GM12878 (cell line): Measurements from ENCODE around the gene PDK3. TPM values are rescaled to one million over a fixed set of nuclear protein-coding genes. Genes with fewer than 3 reads are reported as not detected.
A peak's percentile ranks its signal among the peaks of the same experiment; 100 is the strongest.

Source experiments
- ATAC-seq: fragments of 200-7000 bp; cut with Tn5 transposase; 3 replicates; pipeline ENCODE4 v1.9.1; 2020; ENCODE audit warnings: mild to moderate bottlenecking, moderate library complexity
- BruUV-seq: library from RNA; stranded (reverse); fragments of 400-500 nt; replicated peaks from 2 replicates; lab custom pipeline; 2021; lab: Mats Ljungman, UMichigan
- CTCF ChIA-PET: fragments of 300-600 bp; sonication (Branson Sonifier 250); formaldehyde crosslinking; extraction: SDS; loops from one replicate; lab custom pipeline; 2021; ENCODE audit warnings: inconsistent platforms; lab: Yijun Ruan, JAX
- POLR2A ChIA-PET: fragments of 350-600 bp; formaldehyde crosslinking; extraction: SDS; loops from one replicate; lab custom pipeline; 2021; ENCODE audit warnings: inconsistent platforms; lab: Charles Lee
- RAD21 ChIA-PET: fragments of 300-600 bp; sonication (Branson Sonifier 250); formaldehyde crosslinking; loops from one replicate; lab custom pipeline; 2023; ENCODE audit warnings: antibody characterized with exemption; ENCODE audit not compliant: unreplicated experiment; lab: Charles Lee
- SMC1A ChIA-PET: fragments of 300-600 bp; sonication (Branson Sonifier 250); formaldehyde crosslinking; loops from one replicate; lab custom pipeline; 2023; ENCODE audit not compliant: unreplicated experiment, uncharacterized antibody; lab: Charles Lee
- DNase-seq: peaks from one replicate; pipeline ENCODE4 v3.0.0-alpha.2; 2011; ENCODE audit warnings: low read depth, low spot score
- FAIRE-seq: peaks from 3 replicates; lab custom pipeline; 2011; peaks lifted over from hg19 to GRCh38; lab: Jason Lieb, UNC
- H2AFZ ChIP-seq: 2 replicates; pipeline ENCODE4 v1.6.0; 2011; ENCODE audit warnings: low read depth, low read length, control low read depth; ENCODE audit not compliant: control insufficient read depth
- H3K27ac ChIP-seq: 2 replicates; pipeline ENCODE4 v1.5.1; 2011; ENCODE audit warnings: control low read depth; ENCODE audit not compliant: control insufficient read depth, insufficient read depth
- H3K27me3 ChIP-seq, 2 experiments: replicated peaks in 1 of 2; 2 replicates each; pipeline versions ENCODE4 v1.6.0 to v1.6.1; 2011; ENCODE audit warnings: low read length in 1 of 2; ENCODE audit not compliant: control insufficient read depth in 2 of 2, insufficient read depth in 2 of 2
- H3K36me3 ChIP-seq, 2 experiments: 2 replicates each; pipeline ENCODE4 v1.5.1; 2011; ENCODE audit warnings: low read length in 1 of 2; ENCODE audit not compliant: control insufficient read depth in 2 of 2, insufficient read depth in 2 of 2
- H3K4me1 ChIP-seq: 2 replicates; pipeline ENCODE4 v1.6.1; 2011; ENCODE audit warnings: mild to moderate bottlenecking, low read length, moderate library complexity, mixed read lengths; ENCODE audit not compliant: control insufficient read depth, insufficient read depth
- H3K4me2 ChIP-seq: 2 replicates; pipeline ENCODE4 v1.6.0; 2011; ENCODE audit warnings: control low read depth; ENCODE audit not compliant: control insufficient read depth, insufficient read depth
- H3K4me3 ChIP-seq: fragments of 200-600 bp; sonication (generic); 2 replicates; pipeline ENCODE4 v1.5.1; 2016
- H3K79me2 ChIP-seq: 2 replicates; pipeline ENCODE4 v1.6.0; 2011; ENCODE audit warnings: low read length; ENCODE audit not compliant: control insufficient read depth, insufficient read depth
- H3K9ac ChIP-seq: 2 replicates; pipeline ENCODE4 v1.8.0; 2011; ENCODE audit warnings: low read length, control low read depth, mixed read lengths; ENCODE audit not compliant: control insufficient read depth, insufficient read depth
- H3K9me3 ChIP-seq: replicated peaks from 3 replicates; pipeline ENCODE4 v1.5.1; 2011; ENCODE audit warnings: mild to moderate bottlenecking, low read length; ENCODE audit not compliant: control insufficient read depth, insufficient read depth
- H4K20me1 ChIP-seq: 2 replicates; pipeline ENCODE4 v1.6.0; 2011; ENCODE audit not compliant: control insufficient read depth, insufficient read depth
- HDAC6 ChIP-seq: fragments of 200-600 bp; sonication (generic); IDR thresholded peaks from one replicate; pipeline ENCODE4 v1.8.0; 2017; ENCODE audit warnings: antibody characterized with exemption; ENCODE audit not compliant: unreplicated experiment
- MEF2B ChIP-seq: fragments of 450-650 bp; IDR thresholded peaks from 2 replicates; pipeline ENCODE4 v1.6.1; 2018; ENCODE audit warnings: mild to moderate bottlenecking, moderate library complexity; ENCODE audit not compliant: partially characterized antibody, poor library complexity, severe bottlenecking
- NR2C2 ChIP-seq: IDR thresholded peaks from 2 replicates; pipeline ENCODE4 v1.6.1; 2011; ENCODE audit warnings: borderline replicate concordance, low read depth; ENCODE audit not compliant: control insufficient read depth, insufficient read length
- POLR2A ChIP-seq: IDR thresholded peaks from 2 replicates; pipeline ENCODE4 v1.6.1; 2011; ENCODE audit warnings: low read depth, mild to moderate bottlenecking, low read length
- SREBF2 ChIP-seq: IDR thresholded peaks from 2 replicates; pipeline ENCODE4 v1.6.1; 2012; ENCODE audit warnings: mild to moderate bottlenecking, low read length
- TCF12 ChIP-seq: IDR thresholded peaks from 2 replicates; pipeline ENCODE4 v1.6.1; 2011; ENCODE audit warnings: low read depth, mild to moderate bottlenecking, low read length
- WGBS: methylation state at CpG from one replicate; pipeline ENCODE4 v1.1.6; 2016; ENCODE audit warnings: low lambda C conversion rate; ENCODE audit not compliant: insufficient replicate concordance, insufficient coverage; ENCODE audit errors: missing lambda C conversion rate; 5-methylcytosine and 5-hydroxymethylcytosine counted together
- in situ Hi-C: fragments of 300-500 bp; cut with MboI; formaldehyde crosslinking; loops from 9 replicates; pipeline ENCODE4 v1.14.3; 2018; ENCODE audit warnings: mixed read lengths
- intact Hi-C: fragments of 100-400 bp; cut with micrococcal nuclease; formaldehyde crosslinking; loops from one replicate; pipeline ENCODE4 v1.14.2; 2022; ENCODE audit not compliant: unreplicated experiment
- polyA plus RNA-seq, 11 experiments: library from polyadenylated mRNA; depleted of rRNA in 4 of 11; unstranded in 6 of 11; stranded (reverse) in 5 of 11; fragments of >200 nt; fragmentation: Nextera tagmentation in 4 of 11; fragmentation: Illumina TruSeq in 1 of 11; extraction: Ambion mirVana in 4 of 11; extraction: Trizol in 1 of 11; gene quantifications; 1 replicate in 1 of 11; 2 replicates in 10 of 11; pipeline versions ENCODE4 v1.2.1 to v1.2.3, GENCODE V29; 2011 to 2016; ENCODE audit warnings: inconsistent platforms in 2 of 11, missing spikeins in 2 of 11, low read depth in 1 of 11
- total RNA-seq, 4 experiments: library from RNA; depleted of rRNA in 3 of 4; stranded (reverse); fragments of >200 nt in 3 of 4; fragmentation: Illumina TruSeq in 1 of 4; extraction: Trizol in 1 of 4; gene quantifications; 2 replicates each; pipeline versions ENCODE4 v1.2.1 to v1.2.3, GENCODE V29; 2013 to 2021
- TF ChIP-seq, protein P1 (sequence below): fragments of 450-650 bp; IDR thresholded peaks from 2 replicates; pipeline ENCODE4 v1.6.1; 2016; ENCODE audit warnings: mild to moderate bottlenecking, moderate library complexity, borderline replicate concordance
- TF ChIP-seq, protein P2 (sequence below): fragments of 450-650 bp; IDR thresholded peaks from 2 replicates; pipeline ENCODE4 v1.6.1; 2014; ENCODE audit warnings: mild to moderate bottlenecking

Gene PDK3
- total and polyA plus RNA-seq, 10 of the 15 experiments (the other 5 are each of a cell fraction or from before 2014, with no cell fraction given), result 4.2 to 54.6 (median 21.9) TPM

DNA sequence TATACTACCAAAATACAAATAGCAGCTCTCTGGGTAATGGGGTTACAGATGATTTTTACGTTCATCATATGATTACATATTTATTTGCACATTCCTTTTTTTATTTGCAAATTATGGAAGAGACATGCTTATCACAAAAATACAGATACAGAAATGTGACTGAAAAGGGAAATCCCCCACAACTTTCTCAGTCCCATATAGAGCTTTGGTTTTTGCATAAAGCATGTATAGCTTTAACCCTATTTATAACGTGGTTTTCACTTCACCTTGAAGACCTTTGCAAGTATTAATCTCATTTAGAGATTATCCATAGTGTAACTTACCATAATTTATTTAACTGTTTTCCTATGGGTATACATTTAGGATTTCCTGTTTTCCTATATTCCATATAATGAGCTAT is 55.4 kb downstream of the PDK3 start (continued):
- TF ChIP-seq, protein P1, sequence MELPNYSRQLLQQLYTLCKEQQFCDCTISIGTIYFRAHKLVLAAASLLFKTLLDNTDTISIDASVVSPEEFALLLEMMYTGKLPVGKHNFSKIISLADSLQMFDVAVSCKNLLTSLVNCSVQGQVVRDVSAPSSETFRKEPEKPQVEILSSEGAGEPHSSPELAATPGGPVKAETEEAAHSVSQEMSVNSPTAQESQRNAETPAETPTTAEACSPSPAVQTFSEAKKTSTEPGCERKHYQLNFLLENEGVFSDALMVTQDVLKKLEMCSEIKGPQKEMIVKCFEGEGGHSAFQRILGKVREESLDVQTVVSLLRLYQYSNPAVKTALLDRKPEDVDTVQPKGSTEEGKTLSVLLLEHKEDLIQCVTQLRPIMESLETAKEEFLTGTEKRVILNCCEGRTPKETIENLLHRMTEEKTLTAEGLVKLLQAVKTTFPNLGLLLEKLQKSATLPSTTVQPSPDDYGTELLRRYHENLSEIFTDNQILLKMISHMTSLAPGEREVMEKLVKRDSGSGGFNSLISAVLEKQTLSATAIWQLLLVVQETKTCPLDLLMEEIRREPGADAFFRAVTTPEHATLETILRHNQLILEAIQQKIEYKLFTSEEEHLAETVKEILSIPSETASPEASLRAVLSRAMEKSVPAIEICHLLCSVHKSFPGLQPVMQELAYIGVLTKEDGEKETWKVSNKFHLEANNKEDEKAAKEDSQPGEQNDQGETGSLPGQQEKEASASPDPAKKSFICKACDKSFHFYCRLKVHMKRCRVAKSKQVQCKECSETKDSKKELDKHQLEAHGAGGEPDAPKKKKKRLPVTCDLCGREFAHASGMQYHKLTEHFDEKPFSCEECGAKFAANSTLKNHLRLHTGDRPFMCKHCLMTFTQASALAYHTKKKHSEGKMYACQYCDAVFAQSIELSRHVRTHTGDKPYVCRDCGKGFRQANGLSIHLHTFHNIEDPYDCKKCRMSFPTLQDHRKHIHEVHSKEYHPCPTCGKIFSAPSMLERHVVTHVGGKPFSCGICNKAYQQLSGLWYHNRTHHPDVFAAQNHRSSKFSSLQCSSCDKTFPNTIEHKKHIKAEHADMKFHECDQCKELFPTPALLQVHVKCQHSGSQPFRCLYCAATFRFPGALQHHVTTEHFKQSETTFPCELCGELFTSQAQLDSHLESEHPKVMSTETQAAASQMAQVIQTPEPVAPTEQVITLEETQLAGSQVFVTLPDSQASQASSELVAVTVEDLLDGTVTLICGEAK, result no peak
- no peak for TF ChIP-seq TCF12
- TF ChIP-seq POLR2A, result no peak
- TF ChIP-seq, protein P2, sequence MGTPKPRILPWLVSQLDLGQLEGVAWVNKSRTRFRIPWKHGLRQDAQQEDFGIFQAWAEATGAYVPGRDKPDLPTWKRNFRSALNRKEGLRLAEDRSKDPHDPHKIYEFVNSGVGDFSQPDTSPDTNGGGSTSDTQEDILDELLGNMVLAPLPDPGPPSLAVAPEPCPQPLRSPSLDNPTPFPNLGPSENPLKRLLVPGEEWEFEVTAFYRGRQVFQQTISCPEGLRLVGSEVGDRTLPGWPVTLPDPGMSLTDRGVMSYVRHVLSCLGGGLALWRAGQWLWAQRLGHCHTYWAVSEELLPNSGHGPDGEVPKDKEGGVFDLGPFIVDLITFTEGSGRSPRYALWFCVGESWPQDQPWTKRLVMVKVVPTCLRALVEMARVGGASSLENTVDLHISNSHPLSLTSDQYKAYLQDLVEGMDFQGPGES, result no peak
- no peak for TF ChIP-seq HDAC6

DNA sequence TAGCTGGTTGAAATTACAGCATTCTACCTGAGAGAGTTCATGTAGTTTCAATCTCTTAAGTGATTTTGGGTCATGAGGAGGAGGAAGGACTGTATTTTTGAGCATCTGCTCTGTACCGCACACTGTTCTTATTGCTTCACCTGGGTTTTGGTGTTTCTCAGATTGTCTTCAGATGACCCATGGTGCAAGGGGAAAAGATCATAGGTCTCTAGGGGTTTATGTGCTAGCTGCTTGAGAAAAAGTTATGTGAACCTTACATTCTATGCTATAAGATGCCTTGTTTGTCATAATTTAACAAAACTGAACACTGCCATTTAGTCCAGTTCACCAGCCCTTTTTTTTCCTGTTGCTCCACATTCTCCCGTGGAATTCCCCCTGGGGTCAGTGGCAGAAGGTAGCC is 60.4 kb downstream of the PDK3 start:
- BruUV-seq, result no TSS peak
- 66% methylated on average over 2 of the region's 2 CpGs for WGBS
- SMC1A ChIA-PET, result interaction anchor here (1.0 to 2.0 kb wide), 3 partner anchors 10 to 14 kb away, joined by 3 to 9 read pairs (median 6); no protein-coding TSS in a partner anchor
- Histone ChIP-seq H3K27ac (no peak overlapping the region), H3K36me3 (no peaks in the 10 kb centered on the region; a peak in 1 of 4 replicates), H3K4me1 (no peaks in the 10 kb centered on the region), H3K9me3 (no peaks in the 10 kb centered on the region), H3K4me3 (no peak overlapping the region), H3K9ac (no peak overlapping the region), H3K27me3 (no peaks in the 10 kb centered on the region), H3K4me2 (no peak overlapping the region), H2AFZ (no peak overlapping the region), H3K79me2 (no peaks in the 10 kb centered on the region), H4K20me1 (no peaks in the 10 kb centered on the region)
- RAD21 ChIA-PET, result interaction anchor here (0.8 kb wide), 1 partner anchor 13 kb away, joined by 3 read pairs; no protein-coding TSS in a partner anchor
- TF ChIP-seq SREBF2, result no peak
- TF ChIP-seq MEF2B, result peak; percentile 94
- no peak for TF ChIP-seq NR2C2
- FAIRE-seq, result no peak
- ATAC-seq, result no peak
- DNase-seq, result no peak
- intact Hi-C loops (no loop called here), in situ Hi-C loops (no loop called here)
- CTCF ChIA-PET, result no interaction called here
- POLR2A ChIA-PET, result interaction anchor here (0.5 to 1.2 kb wide), 3 partner anchors 10 to 55 kb away, joined by 3 to 8 read pairs (median 4); no protein-coding TSS in a partner anchor
